SK-N-SH (cell line): ENCODE results near the gene UPB1. TPM values are rescaled to one million over a fixed set of nuclear protein-coding genes. Genes with fewer than 3 reads are reported as not detected.
"Not testable (repeated sequence)": the region's sequence is repeated elsewhere in the genome, so short reads cannot be mapped to it uniquely, and the experiment has no call there.

Experiments used
- CTCF ChIA-PET: fragments of 300-600, 350-600 bp; formaldehyde crosslinking; extraction: SDS; loops from one replicate; lab custom pipeline; 2021; lab: Yijun Ruan, JAX
- POLR2A ChIA-PET: fragments of 350-600 bp; sonication (Branson Sonifier 250); formaldehyde crosslinking; extraction: SDS; loops from one replicate; lab custom pipeline; 2020; ENCODE audit warnings: antibody characterized with exemption, inconsistent platforms; lab: Yijun Ruan, JAX
- DNase-seq: peaks from one replicate; pipeline ENCODE4 v3.0.0; 2012
- H2AFZ ChIP-seq: fragments of 200-600 bp; sonication (generic); 2 replicates; pipeline ENCODE4 v1.8.1; 2016; ENCODE audit warnings: antibody characterized with exemption, mild to moderate bottlenecking, low read depth
- H3F3A ChIP-seq: fragments of 200-600 bp; sonication (generic); replicated peaks from 2 replicates; pipeline ENCODE3; 2016; ENCODE audit warnings: antibody characterized with exemption, mild to moderate bottlenecking; ENCODE audit not compliant: insufficient read depth
- H3K27ac ChIP-seq, 2 experiments: fragments of 200-500 bp in 1 of 2; fragments of 200-600 bp in 1 of 2; sonication (Bioruptor generic) in 1 of 2; sonication (generic), shearing (Covaris generic) in 1 of 2; 2 replicates each; pipeline versions ENCODE4 v1.5.1 to v1.6.1; 2014 to 2016; ENCODE audit warnings: low read depth in 2 of 2, inconsistent platforms in 1 of 2, low read length in 1 of 2, mild to moderate bottlenecking in 1 of 2, mixed read lengths in 1 of 2
- H3K27me3 ChIP-seq: fragments of 200-600 bp; sonication (generic), shearing (Covaris generic); 2 replicates; pipeline ENCODE4 v1.6.1; 2016; ENCODE audit warnings: mixed run types; ENCODE audit not compliant: insufficient read depth
- H3K36me3 ChIP-seq, 2 experiments: fragments of 200-500 bp in 1 of 2; fragments of 200-600 bp in 1 of 2; sonication (Bioruptor generic) in 1 of 2; sonication (generic) in 1 of 2; replicated peaks in 1 of 2; 2 replicates each; pipeline versions ENCODE3 to v1.5.1; 2014 to 2016; ENCODE audit warnings: low read length in 1 of 2, mild to moderate bottlenecking in 1 of 2; ENCODE audit not compliant: insufficient read depth in 2 of 2, control insufficient read depth in 1 of 2
- H3K4me1 ChIP-seq, 2 experiments: fragments of 200-500 bp in 1 of 2; fragments of 200-600 bp in 1 of 2; sonication (Bioruptor generic) in 1 of 2; sonication (generic), shearing (Covaris generic) in 1 of 2; 2 replicates each; pipeline versions ENCODE4 v1.5.1 to v1.6.1; 2014 to 2016; ENCODE audit warnings: low read depth in 1 of 2, low read length in 1 of 2, mixed run types in 1 of 2; ENCODE audit not compliant: insufficient read depth in 2 of 2, control insufficient read depth in 1 of 2
- H3K4me2 ChIP-seq: fragments of 200-600 bp; sonication (generic), shearing (Covaris generic); 2 replicates; pipeline ENCODE4 v1.6.1; 2017; ENCODE audit warnings: mixed run types
- H3K4me3 ChIP-seq, 2 experiments: fragments of 200-500 bp in 1 of 2; fragments of 200-600 bp in 1 of 2; sonication (Bioruptor generic) in 1 of 2; sonication (generic), shearing (Covaris generic) in 1 of 2; 2 replicates each; pipeline versions ENCODE4 v1.5.1 to v1.8.1; 2014 to 2016; ENCODE audit warnings: low read depth in 2 of 2, inconsistent platforms in 1 of 2, low read length in 1 of 2, mild to moderate bottlenecking in 1 of 2, mixed read lengths in 1 of 2, moderate library complexity in 1 of 2
- H3K79me2 ChIP-seq: fragments of 200-600 bp; sonication (generic); 2 replicates; pipeline ENCODE4 v1.8.1; 2017; ENCODE audit warnings: mild to moderate bottlenecking; ENCODE audit not compliant: insufficient read depth
- H3K9ac ChIP-seq: fragments of 200-600 bp; sonication (generic); 2 replicates; pipeline ENCODE4 v1.6.1; 2017; ENCODE audit warnings: mixed run types
- H3K9me2 ChIP-seq: fragments of 200-600 bp; sonication (generic); 2 replicates; pipeline ENCODE4 v1.6.1; 2017; ENCODE audit warnings: mixed run types
- H3K9me3 ChIP-seq: fragments of 200-600 bp; sonication (generic); 2 replicates; pipeline ENCODE4 v1.6.1; 2017; ENCODE audit warnings: mixed run types, mild to moderate bottlenecking, moderate library complexity
- H4K20me1 ChIP-seq: fragments of 200-600 bp; sonication (generic); 2 replicates; pipeline ENCODE4 v1.6.1; 2017; ENCODE audit warnings: mild to moderate bottlenecking, mixed run types; ENCODE audit not compliant: insufficient read depth
- EP300 ChIP-seq, 2 experiments: IDR thresholded peaks; 2 replicates each; pipeline versions ENCODE4 v1.4.0 to v1.6.1; 2012; ENCODE audit warnings: borderline replicate concordance in 1 of 2, low read depth in 1 of 2, low read length in 1 of 2
- GATA2 ChIP-seq: sonication (generic); formaldehyde crosslinking; IDR thresholded peaks from 2 replicates; pipeline ENCODE4 v1.5.0; 2020; ENCODE audit warnings: mild to moderate bottlenecking, missing genetic modification reagents
- NRF1 ChIP-seq: IDR thresholded peaks from 2 replicates; pipeline ENCODE4 v1.6.1; 2012; ENCODE audit warnings: low read depth, mild to moderate bottlenecking, low read length
- WGBS: methylation state at CpG from one replicate; pipeline ENCODE4 v1.1.6; 2017; ENCODE audit warnings: low lambda C conversion rate; 5-methylcytosine and 5-hydroxymethylcytosine counted together
- polyA plus RNA-seq, 3 experiments: library from polyadenylated mRNA; depleted of rRNA; stranded (reverse); fragments of >200 nt; gene quantifications; 2 replicates each; pipeline ENCODE4 v1.2.3, GENCODE V29; 2012
- TF ChIP-seq, protein P1 (sequence below): IDR thresholded peaks from 2 replicates; pipeline ENCODE4 v1.4.0; 2012; ENCODE audit warnings: low read depth, borderline replicate concordance

The UPB1 gene
- polyA plus RNA-seq, 1 of the 3 experiments (the other 2 are of a cell fraction): 0.30 TPM

DNA sequence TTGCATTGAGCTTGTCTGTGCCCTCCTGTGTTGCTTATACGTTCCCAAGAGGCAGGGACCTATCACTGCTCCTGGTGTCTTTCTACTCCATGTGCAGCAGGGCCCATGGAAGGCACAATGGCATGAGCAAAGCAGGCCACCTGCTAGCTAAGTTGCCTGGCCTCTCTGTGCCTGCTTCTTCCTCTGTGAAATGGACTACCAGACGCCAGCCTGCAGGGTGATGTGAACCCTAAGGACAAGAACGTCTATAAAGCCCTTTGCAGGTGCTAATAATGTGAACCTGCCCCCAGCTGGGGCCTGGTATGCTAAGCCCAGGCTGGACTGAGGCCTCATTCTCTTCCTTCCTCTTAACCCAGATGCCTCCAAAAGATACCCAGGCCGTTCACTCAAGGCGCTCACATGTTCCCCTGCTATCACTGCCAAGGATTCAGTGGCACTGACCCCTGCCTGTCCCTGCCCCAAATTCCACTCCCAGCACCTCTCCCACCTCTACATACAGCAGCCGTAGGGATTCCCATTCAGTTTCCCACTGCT is 55.8 kb downstream of the UPB1 start:
- peaks cover 0 to 31% of the 10 kb centered on the region in 2 experiments for H3K36me3 ChIP-seq
- H3K27ac ChIP-seq: no peak overlapping the region; a peak in 1 of 4 replicates
- H3K9me3 ChIP-seq: no peaks in the 10 kb centered on the region
- ChIA-PET CTCF (interaction anchor here (1.2 kb wide), 1 partner anchor 29 kb away, joined by 4 read pairs; no protein-coding TSS in a partner anchor), POLR2A (no interaction called here)
- no peaks in the 10 kb centered on the region for H3F3A ChIP-seq
- no peak overlapping the region for H2AFZ ChIP-seq
- peaks cover 17% of the 10 kb centered on the region; the same call in 1 of the 2 replicates for H4K20me1 ChIP-seq
- 93% methylated on average over 6 of the region's 6 CpGs for WGBS
- no peak overlapping the region for H3K9ac ChIP-seq
- no peak for DNase-seq
- TF ChIP-seq NRF1 (no peak), EP300 (IDR thresholded peaks at IDR 0.05; ENCODE audit: borderline replicate concordance in 1 of 2, low read depth in 1 of 2, low read length in 1 of 2) (no peak), GATA2 (CRISPR knock-in tag) (no peak)
- TF ChIP-seq, protein P1, sequence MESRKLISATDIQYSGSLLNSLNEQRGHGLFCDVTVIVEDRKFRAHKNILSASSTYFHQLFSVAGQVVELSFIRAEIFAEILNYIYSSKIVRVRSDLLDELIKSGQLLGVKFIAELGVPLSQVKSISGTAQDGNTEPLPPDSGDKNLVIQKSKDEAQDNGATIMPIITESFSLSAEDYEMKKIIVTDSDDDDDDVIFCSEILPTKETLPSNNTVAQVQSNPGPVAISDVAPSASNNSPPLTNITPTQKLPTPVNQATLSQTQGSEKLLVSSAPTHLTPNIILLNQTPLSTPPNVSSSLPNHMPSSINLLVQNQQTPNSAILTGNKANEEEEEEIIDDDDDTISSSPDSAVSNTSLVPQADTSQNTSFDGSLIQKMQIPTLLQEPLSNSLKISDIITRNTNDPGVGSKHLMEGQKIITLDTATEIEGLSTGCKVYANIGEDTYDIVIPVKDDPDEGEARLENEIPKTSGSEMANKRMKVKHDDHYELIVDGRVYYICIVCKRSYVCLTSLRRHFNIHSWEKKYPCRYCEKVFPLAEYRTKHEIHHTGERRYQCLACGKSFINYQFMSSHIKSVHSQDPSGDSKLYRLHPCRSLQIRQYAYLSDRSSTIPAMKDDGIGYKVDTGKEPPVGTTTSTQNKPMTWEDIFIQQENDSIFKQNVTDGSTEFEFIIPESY: no peak
- no peaks in the 10 kb centered on the region for H3K9me2 ChIP-seq
- no peak overlapping the region for H3K4me2 ChIP-seq
- no peak overlapping the region for H3K4me3 ChIP-seq
- H3K27me3 ChIP-seq: no peaks in the 10 kb centered on the region
- H3K79me2 ChIP-seq: peaks cover 62% of the 10 kb centered on the region
- H3K4me1 ChIP-seq: peaks cover 10 to 12% of the 10 kb centered on the region in 2 experiments; a peak in 2 of 4 replicates

DNA sequence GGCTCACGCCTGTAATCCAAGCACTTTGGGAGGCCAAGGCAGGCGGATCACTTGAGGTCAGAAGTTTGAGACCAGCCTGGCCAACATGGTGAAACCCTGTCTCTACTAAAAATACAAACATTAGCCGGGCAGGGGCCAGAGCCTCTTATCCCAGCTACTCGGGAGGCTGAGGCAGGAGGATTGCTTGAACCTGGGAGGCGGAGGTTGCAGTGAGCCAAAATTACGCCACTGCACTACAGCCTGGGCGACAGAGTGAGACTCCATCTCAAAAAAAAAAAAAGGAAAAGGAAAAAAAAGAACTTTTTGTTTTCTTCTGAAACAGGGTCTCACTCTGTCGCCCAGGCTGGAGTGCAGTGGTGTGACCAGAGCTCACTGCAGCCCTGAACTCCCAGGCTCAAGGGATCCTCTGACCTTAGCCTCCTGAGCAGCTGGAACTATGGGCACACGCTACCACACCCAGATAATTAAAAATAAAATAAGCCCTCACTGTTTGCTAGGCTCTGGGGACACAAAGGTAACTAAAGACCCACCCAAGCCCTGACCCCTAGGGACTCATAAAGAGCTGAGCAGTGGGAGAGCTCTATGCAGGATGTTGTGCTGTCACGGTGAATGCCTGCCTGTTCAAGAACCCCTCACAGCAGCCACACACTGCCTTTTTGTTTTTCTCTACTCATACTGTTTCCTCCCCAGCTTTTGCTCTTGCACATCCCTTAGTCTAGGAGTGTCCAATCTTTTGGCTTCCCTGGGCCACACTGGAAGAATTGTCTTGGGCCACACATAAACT is 57.6 kb downstream of the UPB1 start:
- not testable (repeated sequence) for H3K27ac ChIP-seq, H3K27me3 ChIP-seq, H3K4me3 ChIP-seq, H3K9me3 ChIP-seq, DNase-seq, H3F3A ChIP-seq, H3K9me2 ChIP-seq, H2AFZ ChIP-seq
- POLR2A ChIA-PET: interaction anchor here (0.7 to 1.0 kb wide), 2 partner anchors 9 to 14 kb away, joined by 4 to 5 read pairs; no protein-coding TSS in a partner anchor
- Histone ChIP-seq H3K4me1 (peaks cover 16 to 23% of the 10 kb centered on the region in 2 experiments; a peak in 3 of 4 replicates), H3K36me3 (peaks cover 5 to 20% of the 10 kb centered on the region in 2 experiments), H3K4me2 (peak overlapping the region; percentile 96), H3K9ac (peak overlapping the region; percentile 86; the same call in 1 of the 2 replicates), H3K79me2 (peaks cover 77% of the 10 kb centered on the region), H4K20me1 (peaks cover 17% of the 10 kb centered on the region; the same call in 1 of the 2 replicates)
- CTCF ChIA-PET: interaction anchor here (0.6 to 1.2 kb wide), 2 partner anchors 31 to 210 kb away, joined by 3 read pairs; no protein-coding TSS in a partner anchor
- 94% methylated on average over 10 of the region's 10 CpGs for WGBS
